NK-92 (cell line): ENCODE results near the gene ABCA10.
"Not testable (repeated sequence)": the region's sequence is repeated elsewhere in the genome, so short reads cannot be mapped to it uniquely, and the experiment has no call there.

ENCODE experiments used
- DNase-seq: peaks from one replicate; lab custom pipeline; 2025; ENCODE audit not compliant: unreplicated experiment; lab: John Stamatoyannopoulos, UW

The ABCA10 gene, protein sequence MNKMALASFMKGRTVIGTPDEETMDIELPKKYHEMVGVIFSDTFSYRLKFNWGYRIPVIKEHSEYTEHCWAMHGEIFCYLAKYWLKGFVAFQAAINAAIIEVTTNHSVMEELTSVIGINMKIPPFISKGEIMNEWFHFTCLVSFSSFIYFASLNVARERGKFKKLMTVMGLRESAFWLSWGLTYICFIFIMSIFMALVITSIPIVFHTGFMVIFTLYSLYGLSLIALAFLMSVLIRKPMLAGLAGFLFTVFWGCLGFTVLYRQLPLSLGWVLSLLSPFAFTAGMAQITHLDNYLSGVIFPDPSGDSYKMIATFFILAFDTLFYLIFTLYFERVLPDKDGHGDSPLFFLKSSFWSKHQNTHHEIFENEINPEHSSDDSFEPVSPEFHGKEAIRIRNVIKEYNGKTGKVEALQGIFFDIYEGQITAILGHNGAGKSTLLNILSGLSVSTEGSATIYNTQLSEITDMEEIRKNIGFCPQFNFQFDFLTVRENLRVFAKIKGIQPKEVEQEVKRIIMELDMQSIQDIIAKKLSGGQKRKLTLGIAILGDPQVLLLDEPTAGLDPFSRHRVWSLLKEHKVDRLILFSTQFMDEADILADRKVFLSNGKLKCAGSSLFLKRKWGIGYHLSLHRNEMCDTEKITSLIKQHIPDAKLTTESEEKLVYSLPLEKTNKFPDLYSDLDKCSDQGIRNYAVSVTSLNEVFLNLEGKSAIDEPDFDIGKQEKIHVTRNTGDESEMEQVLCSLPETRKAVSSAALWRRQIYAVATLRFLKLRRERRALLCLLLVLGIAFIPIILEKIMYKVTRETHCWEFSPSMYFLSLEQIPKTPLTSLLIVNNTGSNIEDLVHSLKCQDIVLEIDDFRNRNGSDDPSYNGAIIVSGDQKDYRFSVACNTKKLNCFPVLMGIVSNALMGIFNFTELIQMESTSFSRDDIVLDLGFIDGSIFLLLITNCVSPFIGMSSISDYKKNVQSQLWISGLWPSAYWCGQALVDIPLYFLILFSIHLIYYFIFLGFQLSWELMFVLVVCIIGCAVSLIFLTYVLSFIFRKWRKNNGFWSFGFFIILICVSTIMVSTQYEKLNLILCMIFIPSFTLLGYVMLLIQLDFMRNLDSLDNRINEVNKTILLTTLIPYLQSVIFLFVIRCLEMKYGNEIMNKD (N-terminal part only)

DNA sequence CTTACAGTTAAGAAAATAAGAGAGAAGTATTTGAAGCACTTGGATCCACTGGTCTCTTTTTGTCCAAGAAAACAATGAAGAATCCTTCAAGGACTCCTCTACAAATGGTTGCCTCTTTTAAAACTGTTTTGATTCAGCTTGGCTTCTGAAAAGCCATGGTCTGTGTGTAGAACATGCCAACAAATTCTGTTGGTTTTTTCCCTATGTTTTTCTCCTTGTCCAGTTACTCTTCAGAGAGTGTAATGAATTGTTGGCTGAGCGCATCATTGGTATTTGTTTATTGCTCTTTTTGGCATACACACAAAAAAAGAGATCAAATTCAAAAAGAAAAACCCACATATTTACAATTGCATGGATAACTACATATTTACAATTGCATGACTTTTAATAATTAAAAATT lies at the start of gene ABCA10:
Gene ABCA10, minus strand, starts transcription at position 249 of the 400 bp plus-strand sequence. CDS start 3,466 bp downstream, outside the sequence.
- no peak for DNase-seq

DNA sequence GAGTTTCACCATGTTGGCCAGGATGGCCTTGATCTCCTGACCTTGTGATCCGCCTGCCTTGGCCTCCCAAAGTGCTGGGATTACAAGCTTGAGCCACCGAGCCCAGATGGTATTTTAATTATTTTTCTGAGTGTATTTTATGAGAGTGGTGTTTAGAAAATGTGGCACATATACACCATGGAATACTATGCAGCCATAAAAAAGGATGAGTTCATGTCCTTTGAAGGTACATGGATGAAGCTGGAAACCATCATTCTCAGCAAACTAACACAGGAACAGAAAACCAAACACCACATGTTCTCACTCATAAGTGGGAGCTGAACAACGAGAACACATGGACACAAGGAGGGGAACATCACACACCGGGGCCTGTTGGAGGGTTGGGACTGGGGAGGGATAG lies 47.7 kb upstream of the ABCA10 start:
- not testable (repeated sequence) for DNase-seq

DNA sequence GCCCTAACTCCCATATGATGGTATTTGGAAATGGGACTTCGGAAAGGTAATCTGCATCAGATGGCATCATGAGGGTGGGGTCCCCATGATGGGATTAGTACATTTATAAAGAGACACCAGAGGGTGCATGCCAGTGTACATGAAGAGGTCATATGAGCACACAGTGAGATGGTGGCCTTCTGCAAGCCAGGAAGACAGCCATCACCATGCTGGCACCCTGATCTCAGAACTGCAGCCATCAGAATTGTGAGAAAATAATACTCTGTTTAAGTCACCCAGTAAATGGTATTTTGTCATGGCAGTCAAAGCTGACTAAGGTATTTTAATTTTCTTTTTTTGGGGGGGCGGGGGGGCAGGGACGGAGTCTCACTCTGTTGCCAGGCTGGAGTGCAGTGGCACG lies 47.1 kb upstream of the ABCA10 start:
- no peak for DNase-seq

DNA sequence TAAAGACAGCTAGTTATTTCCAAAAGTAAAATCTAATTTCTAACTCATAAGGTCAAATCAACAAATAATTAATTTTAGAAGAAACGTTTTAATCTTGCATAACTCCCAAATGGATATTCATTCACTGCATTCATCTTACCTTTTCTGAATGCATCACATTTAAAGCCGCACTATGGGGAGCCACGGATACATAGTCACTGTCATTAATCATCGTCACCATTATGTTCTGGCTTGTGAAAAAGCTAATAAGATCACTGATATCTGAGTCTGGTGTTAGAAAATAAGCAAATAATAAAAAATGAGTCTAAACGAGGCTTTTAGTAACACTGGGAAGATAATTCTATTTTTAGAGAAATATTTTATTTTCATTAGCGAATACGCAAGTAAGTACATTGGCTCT lies 42.4 kb upstream of the ABCA10 start:
- no peak for DNase-seq

DNA sequence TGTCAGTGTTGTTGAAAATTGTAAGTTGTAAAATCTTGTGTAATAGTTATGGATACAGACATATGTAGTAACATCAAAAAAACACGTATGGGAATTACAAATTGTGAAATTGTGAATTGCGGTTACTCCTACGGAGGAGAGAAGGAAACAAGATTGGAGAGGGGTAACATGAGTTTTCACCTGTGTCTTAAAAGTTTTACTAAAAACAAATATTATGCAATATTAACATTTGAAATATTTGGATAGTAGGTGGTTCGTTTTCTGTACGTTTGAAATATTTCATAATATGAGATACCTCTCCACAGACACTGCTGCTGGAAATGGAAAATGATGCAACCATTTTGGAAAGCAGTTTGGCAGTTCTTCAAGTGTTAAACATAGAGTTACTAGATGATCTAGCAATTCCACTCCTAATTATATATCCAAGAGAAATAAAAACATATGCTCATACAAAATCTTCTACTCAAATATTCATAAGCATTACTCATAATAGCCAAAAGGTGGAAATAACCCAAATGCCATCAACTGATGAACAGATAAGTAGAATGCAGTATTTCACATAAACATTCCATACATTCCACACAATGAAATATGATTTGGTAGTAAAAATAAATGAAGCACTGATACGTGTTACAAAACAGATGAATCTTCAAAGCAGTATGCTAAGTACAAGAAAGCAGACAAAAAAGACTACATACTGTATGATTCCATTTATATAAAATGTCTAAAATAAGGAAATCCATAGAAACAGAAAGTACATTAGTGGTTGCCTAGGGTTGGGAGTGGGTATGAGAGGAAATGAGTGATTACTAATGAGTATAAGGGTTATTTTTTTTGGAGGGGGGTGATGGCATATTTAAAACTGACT lies 40.7 kb upstream of the ABCA10 start:
- no peak for DNase-seq

DNA sequence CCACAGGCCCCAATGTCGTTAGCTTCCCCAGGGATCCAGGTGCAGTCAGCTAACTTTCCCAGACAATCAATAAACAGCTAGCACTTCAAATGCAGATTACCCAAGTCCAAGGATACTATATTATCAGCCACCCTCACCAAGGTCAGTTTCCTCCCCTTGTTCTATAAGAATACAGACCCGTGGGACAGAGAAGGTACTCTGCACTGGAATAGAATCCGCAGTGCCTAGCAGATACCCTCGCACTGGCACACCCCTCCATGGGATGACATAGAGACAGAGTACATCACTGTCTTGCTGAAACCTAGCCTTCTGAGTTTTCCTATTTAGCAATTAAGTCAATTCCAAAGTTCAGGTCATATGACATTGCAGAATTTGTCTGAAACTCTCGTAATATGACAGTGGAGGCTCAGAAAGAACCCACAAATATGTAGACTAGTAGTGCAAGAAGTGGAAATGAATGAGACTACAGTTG lies 40.0 kb upstream of the ABCA10 start:
- no peak for DNase-seq

DNA sequence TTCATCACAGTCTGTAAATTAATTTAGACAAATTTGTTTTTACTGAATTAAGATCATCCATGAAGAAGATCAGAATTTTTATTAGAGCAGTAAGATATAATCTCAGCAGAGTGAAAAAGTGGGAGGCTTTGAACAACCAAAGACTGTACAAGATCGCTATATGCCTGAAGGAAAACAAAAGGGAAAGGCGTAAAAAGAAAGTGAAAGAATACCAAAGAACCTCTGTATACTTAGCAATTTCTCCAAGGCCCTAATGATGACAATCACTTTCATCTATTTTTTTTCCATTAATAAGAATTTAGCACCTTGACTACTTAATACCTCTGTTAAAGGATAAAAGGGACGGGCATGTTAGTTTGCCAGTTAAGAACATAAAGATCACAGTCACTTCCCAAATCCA lies 38.6 kb upstream of the ABCA10 start:
- no peak for DNase-seq

DNA sequence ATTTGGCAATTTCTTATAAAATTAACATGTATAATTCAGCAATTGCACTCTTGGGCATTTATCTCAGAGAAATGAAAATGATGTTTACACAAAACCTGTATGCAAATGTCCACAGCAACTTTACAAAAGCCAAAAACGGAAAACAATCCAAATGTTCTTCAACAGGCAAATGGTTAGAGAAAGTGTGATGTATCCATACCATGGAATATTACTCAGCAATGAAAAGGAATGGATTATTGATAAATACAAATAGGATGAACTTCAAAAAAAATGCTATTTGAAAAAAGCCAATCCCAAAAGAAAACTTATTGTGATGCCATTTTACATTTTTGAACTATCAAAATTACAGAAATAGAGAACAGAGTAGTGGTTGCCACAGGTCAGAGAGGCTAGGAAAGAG lies 37.2 kb upstream of the ABCA10 start:
- no peak for DNase-seq

DNA sequence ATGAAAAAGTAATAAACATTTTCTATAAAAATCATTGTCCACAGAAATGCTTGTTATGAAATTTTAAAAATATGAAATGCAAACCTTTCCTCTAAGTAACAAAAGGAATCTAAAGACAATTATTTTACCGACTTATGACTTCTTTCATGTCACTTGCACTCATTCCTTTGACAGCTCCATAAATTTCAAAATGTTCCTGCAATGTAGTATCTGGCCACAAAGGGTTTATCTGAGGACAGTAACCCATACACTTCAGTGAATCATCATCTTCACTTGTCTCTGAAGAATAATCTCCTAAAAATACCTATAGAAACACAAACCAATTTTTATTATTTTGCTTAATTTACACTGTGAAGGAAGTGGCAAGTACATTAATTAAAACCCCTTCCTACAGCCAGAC lies 25.6 kb upstream of the ABCA10 start:
- DNase-seq, result no peak

DNA sequence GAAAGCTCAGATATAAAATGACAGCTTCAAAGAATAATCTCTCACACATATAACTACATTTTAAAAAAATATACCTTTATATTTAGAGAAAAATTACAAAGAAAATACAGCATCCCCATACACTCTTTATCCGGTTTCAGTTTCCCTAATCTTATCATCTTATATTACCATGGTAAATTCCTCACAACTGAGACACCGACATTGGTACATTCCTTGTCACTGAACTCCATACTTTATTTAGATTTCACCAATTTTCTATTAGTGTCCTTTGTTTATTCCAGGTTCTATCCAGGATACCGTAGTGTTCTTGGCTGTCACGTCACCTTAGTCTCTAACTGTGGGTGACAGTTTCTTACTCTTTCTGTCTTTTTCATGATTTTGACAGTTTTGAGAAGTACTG lies 22.0 kb upstream of the ABCA10 start:
- DNase-seq, result no peak

DNA sequence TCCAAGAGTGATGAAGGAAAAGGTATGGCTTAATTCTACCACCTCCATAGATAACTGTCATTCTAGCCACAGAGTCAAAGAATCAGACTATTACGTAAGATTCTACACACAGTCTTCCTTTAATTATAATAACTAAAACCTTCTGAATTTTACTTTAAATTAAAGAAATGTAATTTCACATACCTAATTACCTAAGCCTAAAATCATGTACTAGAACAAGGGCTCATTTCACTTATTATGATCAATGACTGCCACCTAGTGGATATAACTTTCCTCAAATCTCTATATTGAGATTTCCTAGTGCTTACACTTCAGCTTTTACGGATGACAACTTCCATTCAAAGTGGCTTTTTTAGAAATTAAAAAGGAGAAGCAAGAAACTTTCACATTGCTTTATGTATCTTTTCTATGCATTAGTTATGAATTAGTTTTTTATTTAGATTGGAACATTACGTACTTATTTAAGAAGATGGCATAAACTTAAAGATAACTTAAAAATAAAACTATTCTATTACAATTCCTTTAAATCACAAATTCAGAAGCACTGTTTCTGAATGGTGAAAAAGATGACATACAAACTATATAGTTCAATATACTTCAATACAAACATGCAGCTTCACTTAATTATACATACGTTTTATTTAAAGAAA lies 18.2 kb upstream of the ABCA10 start:
- no peak for DNase-seq

DNA sequence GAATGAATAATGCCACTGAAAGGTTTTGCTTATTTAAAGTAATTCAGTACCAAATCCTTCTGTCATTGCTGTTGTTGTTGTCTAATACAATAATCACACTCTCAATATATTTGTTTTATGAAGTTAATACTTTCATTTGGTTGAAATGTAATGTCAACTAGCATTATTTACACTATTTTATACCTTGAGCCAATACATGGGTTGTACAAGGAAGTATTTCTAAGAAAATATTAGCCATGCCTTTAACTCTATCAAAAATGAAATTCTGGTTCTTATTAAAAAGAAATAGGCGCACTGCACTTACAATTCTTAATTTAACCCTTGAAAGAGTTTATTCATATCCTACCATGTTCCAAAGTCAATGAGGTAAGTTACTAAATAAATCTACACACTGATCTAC lies 17.6 kb upstream of the ABCA10 start:
- DNase-seq, result no peak

DNA sequence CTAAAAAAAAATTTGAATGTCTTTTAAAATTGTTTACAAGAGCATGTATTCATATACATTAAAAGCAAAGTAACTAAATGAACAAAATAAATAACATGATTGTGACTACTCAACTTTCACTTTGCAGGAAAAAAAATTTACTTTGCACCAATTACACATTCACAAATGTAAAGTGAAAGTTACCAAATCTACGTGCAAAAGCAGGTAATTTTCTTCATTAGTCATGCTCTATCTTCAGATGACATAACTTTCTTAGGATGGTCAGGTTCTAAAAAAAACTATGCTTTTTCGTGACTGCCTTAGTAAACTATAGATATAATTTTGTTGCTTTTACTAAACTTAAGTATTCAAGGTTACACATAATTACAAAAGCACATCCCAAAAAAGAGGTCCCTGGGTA lies 17.0 kb upstream of the ABCA10 start:
- DNase-seq, result no peak

DNA sequence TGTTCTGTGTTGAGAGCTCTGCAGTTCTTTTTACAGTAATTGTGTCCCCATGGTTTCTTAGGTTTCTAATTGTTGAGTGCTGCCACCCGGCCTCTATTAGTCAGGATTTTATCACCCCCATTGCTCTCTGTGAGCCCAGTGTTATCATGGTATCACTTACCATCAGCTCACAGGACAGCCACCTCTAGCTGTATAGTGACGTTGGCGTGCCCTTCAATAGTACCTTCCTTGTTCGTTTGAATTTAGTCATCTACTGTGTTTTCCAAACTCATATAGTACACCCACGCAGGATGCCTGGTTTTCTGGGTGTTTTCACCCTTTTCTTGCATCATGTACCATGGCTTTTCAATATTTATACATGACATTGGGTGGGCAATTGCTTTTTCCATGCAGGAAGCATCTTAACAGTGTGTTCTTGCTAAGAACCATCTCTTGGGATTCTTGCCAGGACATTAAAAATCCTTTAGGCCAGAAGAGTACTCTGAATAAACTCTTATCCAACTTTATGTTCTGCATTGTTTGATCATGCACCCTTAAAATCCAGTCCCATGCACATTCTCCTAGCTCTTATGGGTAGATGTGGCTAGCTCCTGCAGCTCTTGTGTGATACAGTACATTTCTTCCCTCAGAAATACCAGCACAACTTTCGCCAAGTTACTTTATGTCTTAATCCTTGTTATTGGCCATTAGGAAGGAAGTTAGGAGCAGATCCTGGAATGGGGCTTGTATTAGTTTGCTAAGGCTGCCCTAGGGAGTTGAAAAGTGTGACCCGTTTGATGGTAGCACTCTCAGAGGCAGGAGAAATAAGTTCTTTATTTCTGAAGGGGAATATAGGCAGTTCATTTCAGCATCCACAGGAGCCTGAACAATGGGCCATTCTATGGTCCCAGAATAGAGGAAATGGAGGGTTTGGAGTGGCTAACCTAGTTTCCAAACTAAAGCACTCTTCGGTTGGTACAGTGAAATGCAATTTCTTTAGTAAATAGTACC lies 11.3 kb upstream of the ABCA10 start:
- no peak for DNase-seq

DNA sequence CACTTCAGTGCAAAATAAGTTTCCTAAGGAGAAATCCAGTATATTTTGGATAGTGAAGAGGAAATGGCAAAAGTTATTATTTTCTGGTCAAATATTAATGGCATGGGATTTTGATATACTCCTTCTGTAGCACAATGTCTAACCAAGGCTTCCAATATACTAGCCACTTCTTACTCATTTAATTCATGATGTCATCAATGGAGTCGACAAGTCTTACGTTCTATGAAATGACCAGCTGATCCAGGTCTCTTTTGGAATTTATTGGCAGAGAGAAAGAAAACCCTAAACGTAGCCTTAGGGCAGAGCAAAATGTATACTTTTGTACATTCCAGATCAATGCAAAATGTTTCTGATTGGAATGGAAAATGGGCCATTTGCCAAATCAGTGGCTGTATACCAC lies 8.3 kb upstream of the ABCA10 start:
- DNase-seq, result no peak

DNA sequence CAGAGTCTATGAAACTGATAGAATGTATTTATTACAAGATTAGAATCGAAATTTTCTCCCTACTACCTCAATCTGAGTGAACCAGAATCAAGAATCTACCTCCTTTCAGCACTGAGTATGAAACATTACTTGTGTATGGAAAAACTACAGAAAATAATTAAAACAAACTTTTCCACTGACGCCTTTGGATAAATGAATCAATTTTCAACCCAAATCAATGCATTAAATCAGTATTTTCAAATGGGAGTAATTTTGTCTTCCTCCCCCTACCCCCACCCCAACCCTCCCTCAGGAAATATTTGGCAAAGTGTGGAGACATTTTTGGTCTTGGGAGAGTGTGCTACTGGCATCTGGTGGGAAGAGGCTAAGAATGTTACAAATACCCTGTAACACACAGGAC lies 7.8 kb upstream of the ABCA10 start:
- DNase-seq, result no peak

DNA sequence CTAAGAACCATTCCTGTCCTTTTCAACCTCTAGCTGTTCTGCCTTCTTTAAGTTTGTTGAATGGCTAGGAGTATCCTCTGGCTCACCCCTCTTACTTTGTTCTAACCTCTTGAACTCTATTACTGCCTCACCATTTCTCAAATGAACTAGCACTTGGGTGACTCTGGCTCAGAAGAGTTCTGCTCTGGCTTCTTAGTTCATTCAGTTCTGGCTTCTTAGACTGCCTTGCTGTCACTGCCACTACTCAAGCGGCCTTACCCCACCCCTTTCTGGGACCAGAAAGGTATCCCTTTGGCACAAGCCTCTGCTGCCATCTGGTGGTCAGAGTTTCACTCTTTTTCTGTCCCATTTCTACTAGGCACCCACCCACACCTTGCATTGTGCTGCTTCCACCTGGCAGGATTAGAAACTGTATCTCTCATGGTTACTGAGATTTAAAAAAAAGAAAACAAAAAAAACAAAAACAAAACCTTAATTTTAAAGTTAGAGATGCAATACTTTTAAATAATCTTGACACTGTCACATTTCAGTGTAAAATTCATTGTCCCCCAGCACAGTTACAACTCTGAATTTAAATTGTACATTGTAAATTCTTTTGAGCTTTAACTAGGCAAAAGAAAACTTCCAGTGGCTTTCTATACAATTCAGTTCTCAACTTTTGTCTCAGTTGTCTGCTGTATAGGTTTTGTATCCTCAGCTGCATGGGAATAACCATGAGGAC lies 6.9 kb upstream of the ABCA10 start:
- no peak for DNase-seq

DNA sequence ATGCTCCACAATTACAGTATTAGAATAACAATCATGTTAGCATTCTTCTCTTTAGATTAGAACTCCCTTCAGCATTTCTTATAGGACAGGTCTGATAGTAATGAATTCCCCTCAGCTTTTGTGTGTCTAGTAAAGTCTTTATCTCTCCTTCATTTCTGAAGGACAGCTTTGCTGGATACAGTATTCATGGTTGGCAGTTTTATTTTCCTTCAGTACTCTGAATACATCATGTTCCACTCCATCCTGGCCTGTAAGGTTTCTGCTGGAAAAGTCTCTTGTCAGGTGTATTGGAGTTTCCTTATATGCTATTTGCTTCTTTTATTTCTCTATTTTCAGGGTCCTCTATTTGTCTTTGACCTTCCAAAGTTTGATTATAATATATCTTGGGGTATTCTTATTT lies 4.0 kb upstream of the ABCA10 start:
- no peak for DNase-seq
